DLD1 (cell line): ENCODE measurements around the gene ITGA6.

ENCODE experiments used
- in situ Hi-C: cut with HindIII; loops from 2 replicates; pipeline ENCODE4 v1.10.0; 2017; ENCODE audit warnings: low sequenced_read_pairs

ITGA6 gene

GRCh38 chr2:172427256-172427989, at the start of gene ITGA6:
Gene ITGA6 (plus strand): TSS chr2:172427586.
- in situ Hi-C loops: no loop called here

GRCh38 chr2:172380436-172381274, 46.7 kb upstream of the ITGA6 start:
- in situ Hi-C loops: no loop called here

GRCh38 chr2:172381275-172382027, 45.9 kb upstream of the ITGA6 start:
- in situ Hi-C loops: no loop called here

- in situ Hi-C loops: no loop called here
These were observed 40.0 kb upstream of the ITGA6 start for GRCh38 chr2:172387361-172387760.

- in situ Hi-C loops: no loop called here
These were observed 37.6 kb upstream of the ITGA6 start for GRCh38 chr2:172389685-172390339.

GRCh38 chr2:172394002-172394401, 33.4 kb upstream of the ITGA6 start:
- in situ Hi-C loops: no loop called here

- in situ Hi-C loops: no loop called here
These were observed 31.9 kb upstream of the ITGA6 start for GRCh38 chr2:172395503-172395902.

GRCh38 chr2:172397148-172397834, 30.1 kb upstream of the ITGA6 start:
- in situ Hi-C loops: no loop called here

GRCh38 chr2:172398440-172398839, 28.9 kb upstream of the ITGA6 start:
- in situ Hi-C loops: no loop called here

GRCh38 chr2:172399765-172400164, 27.6 kb upstream of the ITGA6 start:
- in situ Hi-C loops: no loop called here

GRCh38 chr2:172402198-172402597, 25.2 kb upstream of the ITGA6 start:
- in situ Hi-C loops: no loop called here

GRCh38 chr2:172403402-172403801, 24.0 kb upstream of the ITGA6 start:
- in situ Hi-C loops: no loop called here

- in situ Hi-C loops: no loop called here
These were observed 23.4 kb upstream of the ITGA6 start for GRCh38 chr2:172403881-172404468.

- in situ Hi-C loops: no loop called here
These were observed 22.6 kb upstream of the ITGA6 start for GRCh38 chr2:172404824-172405223.

GRCh38 chr2:172405673-172406072, 21.7 kb upstream of the ITGA6 start:
- in situ Hi-C loops: no loop called here

- in situ Hi-C loops: no loop called here
These were observed 19.1 kb upstream of the ITGA6 start for GRCh38 chr2:172408143-172408766.

GRCh38 chr2:172409042-172409441, 18.3 kb upstream of the ITGA6 start:
- in situ Hi-C loops: no loop called here

- in situ Hi-C loops: no loop called here
These were observed 14.3 kb upstream of the ITGA6 start for GRCh38 chr2:172412984-172413492.

GRCh38 chr2:172415157-172415864, 12.1 kb upstream of the ITGA6 start:
- in situ Hi-C loops: no loop called here
